H1 (cell line): ENCODE results near the gene HMGA1. TPM values are rescaled to one million over a fixed set of nuclear protein-coding genes. Genes with fewer than 3 reads are reported as not detected.

Source experiments
- CTCF ChIA-PET: fragments of 300-600 bp; sonication (Branson Sonifier 250); formaldehyde crosslinking; loops from one replicate; lab custom pipeline; 2021; ENCODE audit not compliant: partially characterized antibody; lab: Charles Lee
- POLR2A ChIA-PET: fragments of 300-600 bp; sonication (Branson Sonifier 250); formaldehyde crosslinking; loops from one replicate; lab custom pipeline; 2021; ENCODE audit warnings: inconsistent platforms; ENCODE audit not compliant: partially characterized antibody; lab: Charles Lee
- DNase-seq, 2 experiments: peaks; one replicate each; pipeline versions ENCODE4 v3.0.0 to v3.0.0-alpha.2; 2010 to 2022; ENCODE audit warnings: low spot score in 2 of 2, low read depth in 1 of 2, mixed read lengths in 1 of 2
- FAIRE-seq: peaks from 2 replicates; lab custom pipeline; 2011; peaks lifted over from hg19 to GRCh38; lab: Jason Lieb, UNC
- H2AFZ ChIP-seq: 2 replicates; pipeline ENCODE4 v1.8.1; 2012; ENCODE audit warnings: low read length, inconsistent platforms
- H2AK5ac ChIP-seq: 2 replicates; pipeline ENCODE4 v1.6.1; 2013; ENCODE audit warnings: low read depth, low read length
- H2BK120ac ChIP-seq: replicated peaks from 2 replicates; pipeline ENCODE3; 2013; ENCODE audit warnings: low read depth, low read length, inconsistent platforms
- H2BK12ac ChIP-seq: 2 replicates; pipeline ENCODE4 v1.6.1; 2013; ENCODE audit warnings: low read depth, low read length
- H2BK15ac ChIP-seq: 2 replicates; pipeline ENCODE4 v1.6.1; 2013; ENCODE audit warnings: low read length
- H2BK20ac ChIP-seq: 2 replicates; pipeline ENCODE4 v1.6.1; 2013; ENCODE audit warnings: low read length
- H2BK5ac ChIP-seq: 2 replicates; pipeline ENCODE4 v1.6.1; 2013; ENCODE audit warnings: low read depth, low read length
- H3K14ac ChIP-seq: 2 replicates; pipeline ENCODE4 v1.6.1; 2013; ENCODE audit warnings: inconsistent platforms; ENCODE audit not compliant: insufficient read length
- H3K18ac ChIP-seq: 2 replicates; pipeline ENCODE4 v1.6.1; 2013; ENCODE audit warnings: low read length; ENCODE audit errors: extremely low read depth
- H3K23ac ChIP-seq: 2 replicates; pipeline ENCODE4 v1.6.1; 2013; ENCODE audit warnings: inconsistent platforms; ENCODE audit not compliant: insufficient read length
- H3K23me2 ChIP-seq: 2 replicates; pipeline ENCODE4 v1.6.1; 2013; ENCODE audit warnings: low read depth, low read length
- H3K27ac ChIP-seq: 2 replicates; pipeline ENCODE4 v1.6.1; 2011; ENCODE audit warnings: low read depth, low read length, inconsistent platforms
- H3K27me3 ChIP-seq, 4 experiments: replicated peaks in 1 of 4; 1 replicate in 1 of 4; 2 replicates in 3 of 4; pipeline versions ENCODE4 v1.6.1 to v1.8.1; 2011 to 2013; ENCODE audit warnings: low read length in 3 of 4, mild to moderate bottlenecking in 3 of 4, inconsistent platforms in 2 of 4, mixed read lengths in 2 of 4, moderate library complexity in 1 of 4; ENCODE audit not compliant: control insufficient read depth in 3 of 4, insufficient read depth in 3 of 4; ENCODE audit errors: extremely low read depth in 1 of 4
- H3K36me3 ChIP-seq, 4 experiments: 2 replicates each; pipeline versions ENCODE4 v1.6.1 to v1.8.1; 2011 to 2013; ENCODE audit warnings: mild to moderate bottlenecking in 4 of 4, low read length in 3 of 4, moderate library complexity in 2 of 4, control low read depth in 1 of 4, inconsistent platforms in 1 of 4; ENCODE audit not compliant: insufficient read depth in 4 of 4, control insufficient read depth in 2 of 4
- H3K4ac ChIP-seq: replicated peaks from 2 replicates; pipeline ENCODE3; 2013; ENCODE audit warnings: low read length, low read depth, mixed read lengths, inconsistent platforms; ENCODE audit not compliant: insufficient read length
- H3K4me1 ChIP-seq, 4 experiments: replicated peaks in 1 of 4; 1 replicate in 1 of 4; 2 replicates in 3 of 4; pipeline versions ENCODE4 v1.6.1 to v1.8.1; 2011 to 2013; ENCODE audit warnings: low read length in 3 of 4, inconsistent platforms in 2 of 4, mixed read lengths in 1 of 4; ENCODE audit not compliant: insufficient read depth in 4 of 4, control insufficient read depth in 3 of 4
- H3K4me2 ChIP-seq, 2 experiments: 2 replicates each; pipeline versions ENCODE4 v1.6.1 to v1.8.1; 2011 to 2013; ENCODE audit warnings: low read depth in 2 of 2, low read length in 2 of 2, control low read depth in 1 of 2, inconsistent platforms in 1 of 2, mild to moderate bottlenecking in 1 of 2; ENCODE audit not compliant: insufficient read depth in 1 of 2
- H3K4me3 ChIP-seq, 4 experiments: fragments of 200-600, 300-600 bp in 1 of 4; sonication (generic), shearing (Covaris generic), sonication (Bioruptor Twin) in 1 of 4; 2 replicates each; pipeline versions ENCODE4 v1.5.1 to v1.8.1; 2011 to 2016; ENCODE audit warnings: low read length in 4 of 4, low read depth in 3 of 4, control low read depth in 2 of 4, inconsistent platforms in 2 of 4, mild to moderate bottlenecking in 2 of 4, mixed read lengths in 1 of 4, moderate library complexity in 1 of 4; ENCODE audit not compliant: insufficient read depth in 2 of 4; ENCODE audit errors: extremely low read depth in 1 of 4
- H3K56ac ChIP-seq: replicated peaks from 2 replicates; pipeline ENCODE3; 2013; ENCODE audit warnings: low read depth, mild to moderate bottlenecking, mixed read lengths, low read length, inconsistent platforms; ENCODE audit not compliant: insufficient read length
- H3K79me1 ChIP-seq: 2 replicates; pipeline ENCODE4 v1.6.1; 2013; ENCODE audit warnings: low read depth, low read length, control low read depth
- H3K79me2 ChIP-seq, 2 experiments: 2 replicates each; pipeline versions ENCODE4 v1.6.1 to v1.8.1; 2012 to 2013; ENCODE audit warnings: low read length in 2 of 2, mild to moderate bottlenecking in 2 of 2, inconsistent platforms in 1 of 2; ENCODE audit not compliant: insufficient read depth in 2 of 2, control insufficient read depth in 1 of 2
- H3K9ac ChIP-seq, 4 experiments: replicated peaks in 1 of 4; 1 replicate in 1 of 4; 2 replicates in 3 of 4; pipeline versions ENCODE4 v1.6.1 to v1.8.1; 2011 to 2013; ENCODE audit warnings: low read depth in 3 of 4, low read length in 3 of 4, control low read depth in 2 of 4, mild to moderate bottlenecking in 2 of 4, moderate library complexity in 2 of 4, inconsistent platforms in 1 of 4; ENCODE audit errors: extremely low read depth in 1 of 4
- H3K9me3 ChIP-seq, 2 experiments: 2 replicates each; pipeline versions ENCODE4 v1.6.1 to v1.8.1; 2012 to 2013; ENCODE audit warnings: mild to moderate bottlenecking in 2 of 2, moderate library complexity in 2 of 2, control low read depth in 1 of 2, inconsistent platforms in 1 of 2, low read depth in 1 of 2, low read length in 1 of 2, mixed read lengths in 1 of 2; ENCODE audit not compliant: insufficient read depth in 2 of 2
- H4K20me1 ChIP-seq, 2 experiments: replicated peaks in 1 of 2; 2 replicates each; pipeline versions ENCODE3 to v1.8.1; 2011 to 2013; ENCODE audit warnings: inconsistent platforms in 2 of 2, low read length in 2 of 2, mild to moderate bottlenecking in 1 of 2; ENCODE audit not compliant: insufficient read depth in 2 of 2, control insufficient read depth in 1 of 2
- H4K5ac ChIP-seq: 2 replicates; pipeline ENCODE4 v1.6.1; 2013; ENCODE audit warnings: low read length, low read depth, mixed read lengths, inconsistent platforms; ENCODE audit not compliant: insufficient read length
- H4K8ac ChIP-seq: 2 replicates; pipeline ENCODE4 v1.8.0; 2013; ENCODE audit warnings: mild to moderate bottlenecking, moderate library complexity, low read length, inconsistent platforms; ENCODE audit not compliant: insufficient read depth; ENCODE audit errors: extremely low read depth
- H4K91ac ChIP-seq: replicated peaks from 2 replicates; pipeline ENCODE3; 2013; ENCODE audit warnings: low read length, mixed read lengths, inconsistent platforms; ENCODE audit not compliant: insufficient read length
- CBX8 ChIP-seq: fragments of 300-800, 300-1000 bp; sonication (generic); IDR thresholded peaks from 2 replicates; pipeline ENCODE4 v1.7.1; 2016; ENCODE audit warnings: low read depth, low read length, borderline replicate concordance
- CHD1 ChIP-seq: IDR thresholded peaks from 2 replicates; pipeline ENCODE4 v1.6.1; 2012; ENCODE audit warnings: low read depth, low read length, improper control_type of control experiment
- CHD2 ChIP-seq: IDR thresholded peaks from 2 replicates; pipeline ENCODE4 v1.6.1; 2012; ENCODE audit warnings: low read length, improper control_type of control experiment
- HDAC2 ChIP-seq, 2 experiments: fragments of 300-600 bp in 1 of 2; sonication (generic) in 1 of 2; IDR thresholded peaks; 2 replicates each; pipeline ENCODE4 v1.6.1; 2011 to 2012; ENCODE audit warnings: low read depth in 2 of 2, low read length in 2 of 2, mild to moderate bottlenecking in 2 of 2, moderate library complexity in 2 of 2, borderline replicate concordance in 1 of 2, inconsistent platforms in 1 of 2
- KDM1A ChIP-seq: fragments of 200-600, 300-600 bp; sonication (generic); IDR thresholded peaks from 2 replicates; pipeline ENCODE4 v1.7.1; 2016; ENCODE audit warnings: mild to moderate bottlenecking, low read length, borderline replicate concordance
- MAX ChIP-seq: IDR thresholded peaks from 2 replicates; pipeline ENCODE4 v1.6.1; 2012; ENCODE audit warnings: inconsistent platforms
- SP1 ChIP-seq: IDR thresholded peaks from 2 replicates; pipeline ENCODE4 v1.6.1; 2011; ENCODE audit warnings: low read depth, low read length
- SRF ChIP-seq: IDR thresholded peaks from 2 replicates; pipeline ENCODE4 v1.6.1; 2011; ENCODE audit warnings: mild to moderate bottlenecking, low read depth, low read length, moderate library complexity
- TAF1 ChIP-seq: IDR thresholded peaks from 2 replicates; pipeline ENCODE4 v1.6.1; 2011; ENCODE audit warnings: mild to moderate bottlenecking, low read depth, low read length
- TCF12 ChIP-seq: IDR thresholded peaks from 2 replicates; pipeline ENCODE4 v1.6.1; 2011; ENCODE audit warnings: low read depth, mild to moderate bottlenecking, low read length
- YY1 ChIP-seq: IDR thresholded peaks from 2 replicates; pipeline ENCODE4 v1.6.1; 2011; ENCODE audit warnings: low read depth, mild to moderate bottlenecking, low read length
- WGBS, 2 experiments: shearing (Covaris generic) in 1 of 2; methylation state at CpG; one replicate each; pipeline versions ENCODE4 v1.1.6 to v1.1.7; 2013 to 2015; ENCODE audit warnings: low lambda C conversion rate in 2 of 2, mixed read lengths in 2 of 2, inconsistent platforms in 1 of 2, low coverage in 1 of 2, missing lambda C conversion rate in 1 of 2; ENCODE audit not compliant: insufficient replicate concordance in 2 of 2, insufficient coverage in 1 of 2, insufficient read length in 1 of 2; ENCODE audit errors: extremely low coverage in 1 of 2, missing lambda C conversion rate in 1 of 2; 5-methylcytosine and 5-hydroxymethylcytosine counted together
- polyA plus RNA-seq, 7 experiments: library from polyadenylated mRNA; depleted of rRNA in 3 of 7; stranded (reverse) in 5 of 7; unstranded in 2 of 7; fragments of >200 nt in 5 of 7; fragments of 200-250 nt in 2 of 7; gene quantifications; 1 replicate in 5 of 7; 2 replicates in 1 of 7; 4 replicates in 1 of 7; pipeline versions ENCODE4 v1.2.1 to v1.2.3, GENCODE V29; 2011 to 2013; ENCODE audit warnings: missing spikeins in 2 of 7, mixed read lengths in 2 of 7
- total RNA-seq: library from RNA; stranded (reverse); fragmentation: NEBNext Ultra II Directional; extraction: Animal tissue kit (Norgen Biotek cat#: 25700); gene quantifications from 2 replicates; pipeline ENCODE4 v1.2.1, GENCODE V29; 2021

Gene HMGA1
- total and polyA plus RNA-seq, 2 of the 8 experiments (the other 6 are each of a cell fraction or from before 2014, with no cell fraction given), result 1,557 to 2,636 TPM

DNA sequence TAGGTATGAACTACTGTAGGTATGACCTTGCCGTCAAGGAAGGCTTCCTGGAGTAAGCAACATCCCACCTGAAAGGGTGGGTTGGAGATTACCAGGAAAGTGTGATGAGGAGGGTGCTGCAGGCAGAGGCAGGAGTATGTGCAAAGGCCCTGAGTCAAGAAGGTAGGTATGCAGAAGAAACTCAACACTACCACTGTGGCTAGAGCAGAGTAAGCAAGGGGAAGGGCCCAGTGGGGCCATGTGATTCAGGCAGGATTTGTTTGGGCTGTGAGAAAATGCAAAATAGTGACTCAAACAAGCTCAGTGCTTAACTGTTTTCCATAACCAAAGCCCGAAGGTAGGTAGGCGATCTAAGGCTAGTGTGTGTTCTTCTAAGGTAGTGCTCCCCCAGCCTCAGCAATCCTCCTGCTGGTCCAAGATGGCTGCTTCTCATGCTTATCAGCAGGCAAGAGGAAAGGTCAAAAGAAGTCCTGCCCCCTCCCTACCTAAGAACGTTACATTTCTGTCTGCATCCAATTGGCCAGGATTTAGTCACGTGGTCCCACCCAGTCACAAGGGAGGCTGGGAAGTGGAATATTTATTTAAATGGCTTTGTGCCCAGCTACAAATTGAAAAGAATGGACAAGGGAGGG, 36.2 kb upstream of the HMGA1 start:
- H2BK12ac ChIP-seq, result peak overlapping the region; percentile 77; the same call in 1 of the 2 replicates
- FAIRE-seq, result peak; percentile 48
- no peak overlapping the region for H4K8ac ChIP-seq
- ChIA-PET POLR2A (interaction anchor here (1.1 to 10.7 kb wide), 10 partner anchors 9 to 226 kb away, joined by 3 to 212 read pairs (median 18); partner anchors contain the start of genes HMGA1 and SMIM29), CTCF (interaction anchor here (1.0 to 2.2 kb wide), 3 partner anchors 10 to 36 kb away, joined by 4 to 11 read pairs (median 7); partner anchors contain the start of gene HMGA1)
- no peak overlapping the region for H3K14ac ChIP-seq
- peaks cover under 1 to 12% (median 7%) of the 10 kb centered on the region in 4 experiments; a peak in 6 of 7 replicates for H3K4me1 ChIP-seq
- no peak overlapping the region; the same call in 1 of the 2 replicates for H2BK15ac ChIP-seq
- H2AFZ ChIP-seq, result no peak overlapping the region
- no peak overlapping the region for H3K4ac ChIP-seq
- H3K56ac ChIP-seq, result no peak overlapping the region
- peaks cover 3% of the 10 kb centered on the region; the same call in 1 of the 2 replicates for H3K23me2 ChIP-seq
- DNase-seq, result no peak
- H3K27ac ChIP-seq, result no peak overlapping the region; the same call in 1 of the 2 replicates
- peak overlapping the region; percentile 55 for H2BK120ac ChIP-seq
- no peaks in the 10 kb centered on the region for H3K79me1 ChIP-seq
- 0 out of 2 replicates have a peak overlapping the region, but pooled peaks have one; percentile 25 for H2AK5ac ChIP-seq
- peak overlapping the region; percentile 46 for H4K91ac ChIP-seq
- peaks cover 0 to 11% (median 3%) of the 10 kb centered on the region in 4 experiments; a peak in 4 of 7 replicates for H3K27me3 ChIP-seq
- H3K9ac ChIP-seq, result no peak overlapping the region
- no peak overlapping the region for H3K23ac ChIP-seq
- no peak overlapping the region; a peak in 1 of 8 replicates for H3K4me3 ChIP-seq
- H3K36me3 ChIP-seq, result no peaks in the 10 kb centered on the region
- no peaks in the 10 kb centered on the region for H4K20me1 ChIP-seq
- 66% methylated on average over 5 of the region's 5 CpGs; no CpG with 5 or more reads in 1 of the 2 experiments for WGBS, 2 experiments
- H4K5ac ChIP-seq, result peak overlapping the region; percentile 18
- no peak overlapping the region for H3K4me2 ChIP-seq
- H3K18ac ChIP-seq, result peak overlapping the region; percentile 52; the same call in 1 of the 2 replicates
- peak overlapping the region; percentile 28; the same call in 1 of the 2 replicates for H2BK5ac ChIP-seq
- 0 out of 2 replicates have a peak overlapping the region, but pooled peaks have one; percentile 9 for H2BK20ac ChIP-seq
- H3K9me3 ChIP-seq, result no peaks in the 10 kb centered on the region
- no peaks in the 10 kb centered on the region for H3K79me2 ChIP-seq
- no peak for TF ChIP-seq SRF
- TF ChIP-seq KDM1A, result peak; percentile 92
- no peak for TF ChIP-seq CBX8
- TF ChIP-seq SP1, result peak; percentile 47; the same call in 1 of the 2 replicates
- peak in 1 of 2 experiments; percentile 63; a peak in 1 of 4 replicates for TF ChIP-seq HDAC2 (IDR thresholded peaks at IDR 0.05; ENCODE audit: borderline replicate concordance in 1 of 2, low read depth in 2 of 2, low read length in 2 of 2)
- TF ChIP-seq CHD2, result no peak
- TF ChIP-seq TCF12, result no peak
- TF ChIP-seq TAF1, result 0 out of 2 replicates have a peak, but pooled peaks have one; percentile 36
- TF ChIP-seq YY1, result peak; percentile 93
- TF ChIP-seq CHD1, result no peak
- peak; percentile 23; the same call in 1 of the 2 replicates for TF ChIP-seq MAX
